ENCODE results near the gene MYADML2. TPM values are rescaled to one million over a fixed set of nuclear protein-coding genes. Genes with fewer than 3 reads are reported as not detected.
A peak's percentile ranks its signal among the peaks of the same experiment; 100 is the strongest.

The MYADML2 gene, protein sequence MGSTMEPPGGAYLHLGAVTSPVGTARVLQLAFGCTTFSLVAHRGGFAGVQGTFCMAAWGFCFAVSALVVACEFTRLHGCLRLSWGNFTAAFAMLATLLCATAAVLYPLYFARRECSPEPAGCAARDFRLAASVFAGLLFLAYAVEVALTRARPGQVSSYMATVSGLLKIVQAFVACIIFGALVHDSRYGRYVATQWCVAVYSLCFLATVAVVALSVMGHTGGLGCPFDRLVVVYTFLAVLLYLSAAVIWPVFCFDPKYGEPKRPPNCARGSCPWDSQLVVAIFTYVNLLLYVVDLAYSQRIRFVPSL
- total RNA-seq (ENCODE audit: unreplicated experiment): 0.69 TPM
- long read RNA-seq: 0 reads

DNA sequence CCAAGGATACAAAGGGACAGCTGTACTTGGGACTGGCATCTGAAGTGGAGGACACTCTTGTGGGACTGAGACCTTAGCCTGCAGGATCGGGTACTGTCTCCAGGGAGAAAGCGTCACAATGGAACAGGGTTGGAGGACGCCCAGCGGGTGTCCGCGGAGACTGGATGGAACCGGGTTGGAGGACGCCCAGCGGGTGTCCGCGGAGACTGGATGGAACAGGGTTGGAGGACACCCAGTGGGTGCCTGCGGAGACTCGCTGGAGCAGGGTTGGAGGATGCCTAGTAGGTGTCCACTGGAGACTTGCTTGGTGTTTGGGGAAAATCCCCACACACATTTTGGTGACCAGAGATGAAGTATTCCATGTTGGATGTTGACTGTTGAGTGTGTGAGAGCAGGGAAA lies at the start of gene MYADML2:
Gene MYADML2 (minus strand): TSS at position 45 of the 400 bp plus-strand sequence. CDS start 5,492 bp downstream, outside the sequence.
- H3K27ac Mint-ChIP-seq (ENCODE audit: unreplicated experiment): no peak within 1 kb of the TSS
- H3K4me3 Mint-ChIP-seq (ENCODE audit: unreplicated experiment): no peak within 1 kb of the TSS

GRCh38 chr17:81996232-81996756 lies 49.3 kb upstream of the MYADML2 start:
- Mint-ChIP-seq H3K36me3 (ENCODE audit: unreplicated experiment) (no peaks in the 10 kb centered on the region), H3K27ac (ENCODE audit: unreplicated experiment) (no peak overlapping the region), H3K4me3 (ENCODE audit: unreplicated experiment) (no peak overlapping the region), H3K27me3 (ENCODE audit: unreplicated experiment) (peaks cover 2% of the 10 kb centered on the region), H3K9me3 (ENCODE audit: unreplicated experiment) (peaks cover 5% of the 10 kb centered on the region), H3K4me1 (ENCODE audit: low read depth, unreplicated experiment) (peaks cover 16% of the 10 kb centered on the region)
- no peak for DNase-seq
- no peak for TF ChIP-seq CTCF (IDR thresholded peaks at IDR 0.05; ENCODE audit: partially characterized antibody, unreplicated experiment)

More for the DNA sequence above, at the start of gene MYADML2:
- H3K4me1 Mint-ChIP-seq (ENCODE audit: low read depth, unreplicated experiment): peaks cover 9% of the 10 kb centered on the region
- peaks cover 3% of the 10 kb centered on the region for H3K27me3 Mint-ChIP-seq (ENCODE audit: unreplicated experiment)
- no peaks in the 10 kb centered on the region for H3K36me3 Mint-ChIP-seq (ENCODE audit: unreplicated experiment)
- no peak for DNase-seq
- peaks cover 5% of the 10 kb centered on the region for H3K9me3 Mint-ChIP-seq (ENCODE audit: unreplicated experiment)
- TF ChIP-seq CTCF (IDR thresholded peaks at IDR 0.05; ENCODE audit: partially characterized antibody, unreplicated experiment): no peak

DNA sequence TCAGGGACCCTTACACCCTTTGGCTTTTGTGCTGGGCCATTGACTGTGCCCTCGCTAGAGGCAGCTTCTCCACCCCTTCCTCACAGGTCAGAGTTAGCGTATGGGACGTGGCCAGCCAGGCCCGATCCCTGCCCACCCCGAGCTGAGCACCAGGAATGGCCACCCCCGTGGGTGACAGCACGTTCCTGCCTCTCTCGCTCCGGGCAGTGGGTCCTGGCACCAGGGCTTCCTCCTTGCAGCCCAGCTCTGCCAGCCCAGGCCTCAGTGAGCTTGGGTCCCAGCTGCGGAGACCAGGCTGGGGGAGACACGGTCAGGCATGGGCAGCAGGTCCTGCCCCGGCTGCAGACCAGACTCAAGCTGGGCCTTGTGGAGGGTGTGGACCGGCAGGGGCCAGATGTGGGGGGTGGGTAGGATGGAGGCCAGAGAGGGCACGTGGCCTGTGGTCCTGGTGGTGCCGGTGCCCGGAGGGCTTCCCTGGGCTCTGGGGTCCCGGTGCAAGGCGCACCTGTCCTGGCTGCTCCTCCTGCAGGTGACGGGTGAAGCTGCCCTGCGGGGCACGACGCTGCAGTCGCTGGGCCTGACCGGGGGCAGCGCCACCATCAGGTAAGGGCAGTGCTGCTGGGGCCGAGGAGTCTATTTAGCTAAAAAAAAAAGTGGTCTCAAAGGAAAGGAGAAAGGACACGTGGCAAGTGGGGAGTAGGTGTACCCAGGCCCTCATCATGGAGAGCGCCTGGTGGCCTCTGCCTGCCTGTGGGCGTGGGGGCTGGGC lies 48.6 kb upstream of the MYADML2 start:
- Mint-ChIP-seq H3K4me3 (ENCODE audit: unreplicated experiment) (no peak overlapping the region), H3K4me1 (ENCODE audit: low read depth, unreplicated experiment) (peaks cover 17% of the 10 kb centered on the region), H3K36me3 (ENCODE audit: unreplicated experiment) (peaks cover 2% of the 10 kb centered on the region), H3K27me3 (ENCODE audit: unreplicated experiment) (peaks cover 5% of the 10 kb centered on the region), H3K27ac (ENCODE audit: unreplicated experiment) (no peak overlapping the region), H3K9me3 (ENCODE audit: unreplicated experiment) (peaks cover 7% of the 10 kb centered on the region)
- DNase-seq: no peak
- no peak for TF ChIP-seq CTCF (IDR thresholded peaks at IDR 0.05; ENCODE audit: partially characterized antibody, unreplicated experiment)

DNA sequence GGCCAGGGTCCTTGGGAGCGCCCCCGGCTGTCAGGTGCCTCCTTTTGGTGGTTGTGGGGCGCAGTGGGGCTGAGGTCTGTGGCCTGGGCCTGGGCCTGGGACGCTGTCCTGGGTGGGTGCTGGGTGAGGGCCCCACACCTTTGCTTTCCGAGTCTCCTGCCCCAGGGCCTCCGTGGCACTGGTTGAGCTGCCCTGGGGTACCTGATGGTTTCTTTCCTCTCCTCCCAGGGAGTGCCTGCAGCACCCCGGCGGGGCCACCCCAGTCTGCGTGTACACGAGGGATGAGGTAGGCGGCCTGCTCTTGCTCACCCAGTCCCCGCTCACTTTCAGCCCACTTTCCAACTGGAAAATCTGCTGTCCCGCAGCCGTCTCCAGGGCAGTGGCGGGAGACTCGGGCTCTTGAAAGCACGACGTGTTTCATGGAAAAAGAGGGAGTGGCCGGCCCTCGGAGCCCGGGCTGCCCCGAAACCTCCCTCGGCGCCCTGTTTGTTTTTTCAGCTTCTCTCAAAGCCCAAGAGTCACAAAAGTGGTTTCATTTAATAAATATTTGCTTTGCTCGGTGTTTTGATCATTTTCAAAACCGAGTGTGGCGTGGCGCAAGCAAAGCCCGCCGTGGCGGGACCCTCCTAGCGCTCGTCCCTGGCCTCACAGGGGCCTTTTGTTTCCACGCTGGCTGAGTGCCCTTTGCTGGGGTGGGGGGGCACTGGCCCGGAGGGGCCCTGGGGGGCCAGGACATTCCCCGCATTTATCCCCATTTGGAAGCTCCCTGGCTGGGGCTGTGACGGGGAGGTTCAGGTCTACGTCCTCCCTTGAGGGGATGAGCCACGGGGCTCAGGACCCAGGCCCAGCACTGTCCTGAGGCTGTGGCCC lies 47.8 kb upstream of the MYADML2 start:
- TF ChIP-seq CTCF (IDR thresholded peaks at IDR 0.05; ENCODE audit: partially characterized antibody, unreplicated experiment): no peak
- Mint-ChIP-seq H3K9me3 (ENCODE audit: unreplicated experiment) (peaks cover 10% of the 10 kb centered on the region), H3K4me3 (ENCODE audit: unreplicated experiment) (no peak overlapping the region), H3K27ac (ENCODE audit: unreplicated experiment) (no peak overlapping the region), H3K27me3 (ENCODE audit: unreplicated experiment) (peaks cover 5% of the 10 kb centered on the region), H3K4me1 (ENCODE audit: low read depth, unreplicated experiment) (peaks cover 16% of the 10 kb centered on the region), H3K36me3 (ENCODE audit: unreplicated experiment) (peaks cover 5% of the 10 kb centered on the region)
- DNase-seq: peak; percentile 8

All from glutamatergic neuron (in vitro differentiated cells).